DOHH2 (cell line): ENCODE results near the gene MAP2K7.

ENCODE experiments used
- CTCF ChIP-seq: fragments of 200-600 bp; sonication (generic); IDR thresholded peaks from one replicate; pipeline ENCODE4 v1.5.1; 2014; ENCODE audit warnings: antibody characterized with exemption, mild to moderate bottlenecking, low read depth, low read length; ENCODE audit not compliant: poor library complexity, severe bottlenecking
- EZH2phosphoT487 ChIP-seq: fragments of 200-600 bp; sonication (generic); IDR thresholded peaks from 2 replicates; pipeline ENCODE4 v1.6.1; 2017; ENCODE audit warnings: borderline replicate concordance, mild to moderate bottlenecking, antibody characterized with exemption, low read length, moderate library complexity, mixed read lengths

- TF ChIP-seq CTCF = no peak
- no peak for TF ChIP-seq EZH2phosphoT487
Measured at GRCh38 chr19:7855426-7856108, 48.1 kb upstream of the MAP2K7 start.
